WERI-Rb-1 (cell line): ENCODE measurements around the gene LARP4B.

Source experiments
- DNase-seq: peaks from one replicate; pipeline ENCODE4 v3.0.0-alpha.2; 2020
- H3K27ac ChIP-seq: fragments of 250-450 bp; sonication (Bioruptor Pico); 2 replicates; pipeline ENCODE4 v1.5.1; 2020; ENCODE audit warnings: mild to moderate bottlenecking, moderate library complexity
- H3K27me3 ChIP-seq: fragments of 250-450 bp; sonication (Bioruptor Pico); 2 replicates; pipeline ENCODE4 v1.5.1; 2021; ENCODE audit warnings: mild to moderate bottlenecking, low read depth, moderate library complexity; ENCODE audit not compliant: insufficient read depth, severe bottlenecking
- H3K36me3 ChIP-seq: fragments of 250-450 bp; sonication (Bioruptor Pico); 2 replicates; pipeline ENCODE4 v1.5.1; 2020; ENCODE audit warnings: mild to moderate bottlenecking, moderate library complexity
- H3K4me3 ChIP-seq: 2 replicates; pipeline ENCODE4 v1.5.1; 2011; ENCODE audit warnings: low read depth, mild to moderate bottlenecking, control low read depth, low read length
- H3K9me3 ChIP-seq: fragments of 250-450 bp; sonication (Bioruptor Pico); 2 replicates; pipeline ENCODE4 v1.5.1; 2021; ENCODE audit warnings: mild to moderate bottlenecking, moderate library complexity; ENCODE audit not compliant: severe bottlenecking
- TF ChIP-seq, protein P1 (sequence below): IDR thresholded peaks from 2 replicates; pipeline ENCODE4 v1.5.1; 2011; ENCODE audit warnings: low read depth, mild to moderate bottlenecking, control low read depth, inconsistent platforms, low read length

The LARP4B gene

GRCh38 chr10:969473-970150 lies 38.1 kb upstream of the LARP4B start:
- Histone ChIP-seq H3K9me3 (no peaks in the 10 kb centered on the region), H3K27ac (no peak overlapping the region), H3K4me3 (no peak overlapping the region), H3K36me3 (no peaks in the 10 kb centered on the region), H3K27me3 (no peaks in the 10 kb centered on the region)
- TF ChIP-seq, protein P1, sequence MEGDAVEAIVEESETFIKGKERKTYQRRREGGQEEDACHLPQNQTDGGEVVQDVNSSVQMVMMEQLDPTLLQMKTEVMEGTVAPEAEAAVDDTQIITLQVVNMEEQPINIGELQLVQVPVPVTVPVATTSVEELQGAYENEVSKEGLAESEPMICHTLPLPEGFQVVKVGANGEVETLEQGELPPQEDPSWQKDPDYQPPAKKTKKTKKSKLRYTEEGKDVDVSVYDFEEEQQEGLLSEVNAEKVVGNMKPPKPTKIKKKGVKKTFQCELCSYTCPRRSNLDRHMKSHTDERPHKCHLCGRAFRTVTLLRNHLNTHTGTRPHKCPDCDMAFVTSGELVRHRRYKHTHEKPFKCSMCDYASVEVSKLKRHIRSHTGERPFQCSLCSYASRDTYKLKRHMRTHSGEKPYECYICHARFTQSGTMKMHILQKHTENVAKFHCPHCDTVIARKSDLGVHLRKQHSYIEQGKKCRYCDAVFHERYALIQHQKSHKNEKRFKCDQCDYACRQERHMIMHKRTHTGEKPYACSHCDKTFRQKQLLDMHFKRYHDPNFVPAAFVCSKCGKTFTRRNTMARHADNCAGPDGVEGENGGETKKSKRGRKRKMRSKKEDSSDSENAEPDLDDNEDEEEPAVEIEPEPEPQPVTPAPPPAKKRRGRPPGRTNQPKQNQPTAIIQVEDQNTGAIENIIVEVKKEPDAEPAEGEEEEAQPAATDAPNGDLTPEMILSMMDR = no peak
- no peak for DNase-seq

- no peak for DNase-seq
- TF ChIP-seq, protein P1 = no peak
- Histone ChIP-seq H3K4me3 (no peak overlapping the region), H3K36me3 (no peaks in the 10 kb centered on the region), H3K9me3 (no peaks in the 10 kb centered on the region), H3K27me3 (no peaks in the 10 kb centered on the region), H3K27ac (no peak overlapping the region)
These were observed 37.2 kb upstream of the LARP4B start for GRCh38 chr10:968546-969199.

GRCh38 chr10:966466-967235 lies 35.1 kb upstream of the LARP4B start:
- Histone ChIP-seq H3K27me3 (no peaks in the 10 kb centered on the region), H3K27ac (no peak overlapping the region), H3K4me3 (no peak overlapping the region), H3K36me3 (no peaks in the 10 kb centered on the region), H3K9me3 (no peaks in the 10 kb centered on the region)
- TF ChIP-seq, protein P1 = no peak
- no peak for DNase-seq

DNA sequence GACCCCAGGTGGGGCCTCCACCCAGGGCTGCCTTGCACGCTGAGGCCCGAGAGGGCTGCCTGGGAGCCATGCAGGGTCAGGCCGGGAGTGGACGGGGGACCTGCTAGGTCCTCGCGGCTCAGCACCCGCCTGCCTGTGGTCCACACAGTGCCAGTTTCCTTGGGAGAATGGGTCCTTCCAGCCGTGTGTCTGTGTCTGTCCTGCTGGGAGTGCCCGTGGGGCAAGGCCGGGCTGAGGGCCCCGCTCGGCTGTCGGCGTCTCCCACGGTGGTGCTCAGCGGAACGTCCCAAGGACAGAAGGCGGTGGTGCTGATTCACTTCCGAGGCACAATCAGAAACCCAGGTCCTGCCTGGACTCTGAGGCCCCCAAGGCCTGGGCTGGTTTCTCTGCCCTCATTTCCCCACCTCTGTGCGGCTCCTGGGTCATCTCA lies 33.5 kb upstream of the LARP4B start:
- TF ChIP-seq, protein P1 = no peak
- H3K9me3 ChIP-seq = no peaks in the 10 kb centered on the region
- no peaks in the 10 kb centered on the region for H3K36me3 ChIP-seq
- H3K4me3 ChIP-seq = no peak overlapping the region
- DNase-seq = no peak
- no peak overlapping the region for H3K27ac ChIP-seq
- H3K27me3 ChIP-seq = no peaks in the 10 kb centered on the region

DNA sequence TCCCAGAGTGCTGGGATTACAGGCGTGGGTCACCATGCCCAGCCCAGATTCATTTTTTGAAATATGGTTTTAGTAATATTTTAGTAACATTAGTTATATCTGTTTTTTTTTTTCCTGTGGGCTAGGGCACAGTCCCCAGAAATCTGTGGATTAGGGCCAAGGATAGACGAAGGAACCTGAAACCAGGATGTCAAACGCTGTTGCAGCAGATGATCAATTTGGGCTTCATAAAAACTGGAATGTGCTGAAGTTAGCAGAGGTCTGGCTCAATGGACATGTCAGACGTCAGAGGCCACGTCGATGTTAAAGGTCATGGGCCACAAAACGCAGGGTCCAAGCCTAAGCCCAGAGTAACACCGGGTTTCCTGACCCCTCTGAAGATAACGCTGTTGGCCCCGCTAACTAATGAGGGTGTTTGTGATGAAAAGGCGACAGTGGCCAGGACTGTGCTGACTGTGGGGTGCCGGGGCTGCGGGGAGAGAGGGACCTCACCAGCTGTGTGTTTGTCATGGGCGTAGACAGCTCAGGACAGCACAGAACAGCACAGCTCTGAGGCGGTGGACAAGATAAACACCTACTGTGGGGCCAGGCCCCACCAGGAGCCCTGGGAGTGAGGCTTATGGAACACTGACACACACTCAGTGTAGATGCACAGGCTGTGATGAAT lies 32.9 kb upstream of the LARP4B start:
- H3K27me3 ChIP-seq = no peaks in the 10 kb centered on the region
- TF ChIP-seq, protein P1 = no peak

More for the DNA sequence above, 32.9 kb upstream of the LARP4B start:
- no peak overlapping the region for H3K4me3 ChIP-seq
- H3K36me3 ChIP-seq = no peaks in the 10 kb centered on the region
- no peak for DNase-seq
- H3K27ac ChIP-seq = no peak overlapping the region
- H3K9me3 ChIP-seq = no peaks in the 10 kb centered on the region
